HepG2 (cell line): ENCODE data around the gene RAB5B. TPM values are rescaled to one million over a fixed set of nuclear protein-coding genes. Genes with fewer than 3 reads are reported as not detected.
A peak's percentile ranks its signal among the peaks of the same experiment; 100 is the strongest.

Experiments used
- ASH2L ChIP-seq: fragments of 300-600, 200-600 bp; sonication (generic); IDR thresholded peaks from 2 replicates; pipeline ENCODE4 v1.7.0; 2017; ENCODE audit warnings: low read depth, mild to moderate bottlenecking, moderate library complexity, mixed read lengths, low read length; ENCODE audit not compliant: insufficient read length
- CC2D1A ChIP-seq: sonication (generic); formaldehyde crosslinking; IDR thresholded peaks from 2 replicates; pipeline ENCODE4 v1.8.1; 2023; ENCODE audit warnings: mild to moderate bottlenecking, missing genetic modification reagents
- KDM5A ChIP-seq: fragments of 200-600 bp; sonication (generic); IDR thresholded peaks from 2 replicates; pipeline ENCODE4 v1.7.0; 2018; ENCODE audit warnings: antibody characterized with exemption, mild to moderate bottlenecking, low read length, borderline replicate concordance
- KLF9 ChIP-seq: IDR thresholded peaks from 2 replicates; pipeline ENCODE4 v1.6.1; 2016; ENCODE audit warnings: low read depth
- MAFG ChIP-seq: sonication (generic); formaldehyde crosslinking; IDR thresholded peaks from 2 replicates; pipeline ENCODE4 v1.5.1; 2020; ENCODE audit warnings: mild to moderate bottlenecking, missing genetic modification reagents
- MIXL1 ChIP-seq: IDR thresholded peaks from 2 replicates; pipeline ENCODE4 v1.6.1; 2016
- MYPOP ChIP-seq: sonication (generic); formaldehyde crosslinking; IDR thresholded peaks from 2 replicates; pipeline ENCODE4 v1.8.1; 2023; ENCODE audit warnings: mild to moderate bottlenecking, moderate library complexity, missing genetic modification reagents
- NBN ChIP-seq: fragments of 450-650 bp; conservative IDR thresholded peaks from 2 replicates; pipeline ENCODE4 v1.6.1; 2017
- NCOA2 ChIP-seq: sonication (generic); formaldehyde crosslinking; IDR thresholded peaks from 2 replicates; pipeline ENCODE4 v1.8.0; 2022; ENCODE audit warnings: inconsistent platforms
- NFE2L1 ChIP-seq: sonication (generic); formaldehyde crosslinking; IDR thresholded peaks from 2 replicates; pipeline ENCODE4 v1.4.0; 2020; ENCODE audit warnings: missing genetic modification reagents, mild to moderate bottlenecking, borderline replicate concordance
- NR2C2 ChIP-seq: sonication (generic); formaldehyde crosslinking; IDR thresholded peaks from 2 replicates; pipeline ENCODE4 v1.4.0; 2020; ENCODE audit warnings: missing genetic modification reagents, mild to moderate bottlenecking, moderate library complexity, borderline replicate concordance
- ONECUT2 ChIP-seq: sonication (generic); formaldehyde crosslinking; IDR thresholded peaks from 2 replicates; pipeline ENCODE4 v1.4.0; 2020; ENCODE audit warnings: missing genetic modification reagents
- PITX1 ChIP-seq: sonication (generic); formaldehyde crosslinking; IDR thresholded peaks from 2 replicates; pipeline ENCODE4 v1.5.1; 2020; ENCODE audit warnings: mild to moderate bottlenecking, missing genetic modification reagents
- THAP9 ChIP-seq: sonication (generic); formaldehyde crosslinking; IDR thresholded peaks from 2 replicates; pipeline ENCODE4; 2020; ENCODE audit warnings: missing genetic modification reagents, mild to moderate bottlenecking, borderline replicate concordance
- U2AF2 ChIP-seq: fragments of 200-400 bp; formaldehyde crosslinking; IDR thresholded peaks from 2 replicates; pipeline ENCODE4 v1.6.1; 2017; ENCODE audit warnings: low read depth, mild to moderate bottlenecking, low read length
- XRCC5 ChIP-seq: fragments of 200-400 bp; formaldehyde crosslinking; optimal IDR thresholded peaks from 2 replicates; pipeline ENCODE3; 2017; ENCODE audit warnings: mild to moderate bottlenecking, low read length
- YEATS4 ChIP-seq: sonication (generic); formaldehyde crosslinking; IDR thresholded peaks from 2 replicates; pipeline ENCODE4 v1.4.0; 2020; ENCODE audit warnings: missing genetic modification reagents, borderline replicate concordance
- ZNF143 ChIP-seq: sonication (generic); formaldehyde crosslinking; IDR thresholded peaks from 2 replicates; pipeline ENCODE4 v1.4.0; 2020; ENCODE audit warnings: missing genetic modification reagents
- ZNF18 ChIP-seq: sonication (generic); formaldehyde crosslinking; IDR thresholded peaks from 2 replicates; pipeline ENCODE4 v1.8.0; 2022; ENCODE audit warnings: mild to moderate bottlenecking, missing genetic modification reagents; ENCODE audit not compliant: insufficient replicate concordance
- ZNF253 ChIP-seq: sonication (generic); formaldehyde crosslinking; IDR thresholded peaks from 2 replicates; pipeline ENCODE4 v1.8.0; 2022; ENCODE audit warnings: mild to moderate bottlenecking, missing genetic modification reagents, borderline replicate concordance
- ZNF263 ChIP-seq: sonication (generic); formaldehyde crosslinking; IDR thresholded peaks from 2 replicates; pipeline ENCODE4 v1.4.0; 2020; ENCODE audit warnings: missing genetic modification reagents
- ZNF556 ChIP-seq: sonication (generic); formaldehyde crosslinking; IDR thresholded peaks from 2 replicates; pipeline ENCODE4 v1.4.0; 2020; ENCODE audit warnings: mild to moderate bottlenecking, missing genetic modification reagents, borderline replicate concordance
- ZNF577 ChIP-seq: sonication (generic); formaldehyde crosslinking; IDR thresholded peaks from 2 replicates; pipeline ENCODE4 v1.4.0; 2020; ENCODE audit warnings: mild to moderate bottlenecking, low read depth, missing genetic modification reagents, borderline replicate concordance
- ZNF703 ChIP-seq: sonication (generic); formaldehyde crosslinking; IDR thresholded peaks from 2 replicates; pipeline ENCODE4 v1.5.1; 2020; ENCODE audit warnings: missing genetic modification reagents, mild to moderate bottlenecking, moderate library complexity, borderline replicate concordance
- ZNF883 ChIP-seq: sonication (generic); formaldehyde crosslinking; IDR thresholded peaks from 2 replicates; pipeline ENCODE4 v1.5.1; 2020; ENCODE audit warnings: mild to moderate bottlenecking, missing genetic modification reagents; ENCODE audit errors: not compliant biosample characterization
- polyA plus RNA-seq, 8 experiments: library from polyadenylated mRNA; depleted of rRNA in 3 of 8; stranded (reverse) in 7 of 8; unstranded in 1 of 8; fragments of >200 nt; fragmentation: Illumina TruSeq in 4 of 8; extraction: Trizol in 4 of 8; gene quantifications; 2 replicates each; pipeline versions ENCODE4 v1.2.1 to v1.2.3, GENCODE V29; 2011 to 2016; ENCODE audit warnings: low read depth in 4 of 8, missing spikeins in 1 of 8, mixed read lengths in 1 of 8; ENCODE audit not compliant: insufficient read depth in 1 of 8
- total RNA-seq, 5 experiments: library from RNA; depleted of rRNA; stranded (reverse); fragments of >200 nt; fragmentation: Illumina TruSeq; extraction: Trizol; gene quantifications; 2 replicates each; pipeline ENCODE4 v1.2.3, GENCODE V29; 2016; ENCODE audit warnings: low read depth in 1 of 5

Gene RAB5B
- total and polyA plus RNA-seq, 2 of the 13 experiments (the other 11 are each of a cell fraction or from before 2014, with no cell fraction given), result 26.0 to 68.3 TPM

- peak; percentile 42 for TF ChIP-seq ZNF883 (CRISPR knock-in tag)
- TF ChIP-seq NCOA2 (CRISPR knock-in tag), result no peak
- TF ChIP-seq CC2D1A (CRISPR knock-in tag), result no peak
- 0 out of 2 replicates have a peak, but pooled peaks have one; percentile 12 for TF ChIP-seq ZNF143
- peak; percentile 77 for TF ChIP-seq ASH2L
- no peak for TF ChIP-seq ZNF18 (CRISPR knock-in tag)
- TF ChIP-seq XRCC5, result peak; percentile 22
- TF ChIP-seq MIXL1, result no peak
- no peak for TF ChIP-seq NFE2L1
- TF ChIP-seq PITX1, result no peak
- TF ChIP-seq KLF9 (CRISPR knock-in tag), result no peak
- TF ChIP-seq NBN, result no peak
- TF ChIP-seq ZNF577 (CRISPR knock-in tag), result no peak
- no peak; the same call in 1 of the 2 replicates for TF ChIP-seq ZNF556 (CRISPR knock-in tag)
- TF ChIP-seq MYPOP (CRISPR knock-in tag), result peak; percentile 56; the same call in 1 of the 2 replicates
- no peak for TF ChIP-seq MAFG (CRISPR knock-in tag)
- peak; percentile 69 for TF ChIP-seq KDM5A
- no peak for TF ChIP-seq ZNF703
- TF ChIP-seq THAP9 (CRISPR knock-in tag), result no peak; the same call in 1 of the 2 replicates
- 0 out of 2 replicates have a peak, but pooled peaks have one; percentile 30 for TF ChIP-seq YEATS4 (CRISPR knock-in tag)
- TF ChIP-seq U2AF2, result no peak
- no peak for TF ChIP-seq ZNF263 (CRISPR knock-in tag)
- TF ChIP-seq NR2C2, result 0 out of 2 replicates have a peak, but pooled peaks have one; percentile 22
- TF ChIP-seq ZNF253, result no peak
- TF ChIP-seq ONECUT2 (CRISPR knock-in tag), result 0 out of 2 replicates have a peak, but pooled peaks have one; percentile 28
Measured at GRCh38 chr12:55966408-55967281, 7.2 kb upstream of the RAB5B start, which contains the start of gene CDK2 (continued).
